UCSD-AML1 (cell line): ENCODE data around the gene SERPINF2.
"Not testable (repeated sequence)": the region's sequence is repeated elsewhere in the genome, so short reads cannot be mapped to it uniquely, and the experiment has no call there.

ENCODE experiments used
- DNase-seq: peaks from one replicate; lab custom pipeline; 2025; ENCODE audit not compliant: unreplicated experiment; lab: John Stamatoyannopoulos, UW

The SERPINF2 gene

DNA sequence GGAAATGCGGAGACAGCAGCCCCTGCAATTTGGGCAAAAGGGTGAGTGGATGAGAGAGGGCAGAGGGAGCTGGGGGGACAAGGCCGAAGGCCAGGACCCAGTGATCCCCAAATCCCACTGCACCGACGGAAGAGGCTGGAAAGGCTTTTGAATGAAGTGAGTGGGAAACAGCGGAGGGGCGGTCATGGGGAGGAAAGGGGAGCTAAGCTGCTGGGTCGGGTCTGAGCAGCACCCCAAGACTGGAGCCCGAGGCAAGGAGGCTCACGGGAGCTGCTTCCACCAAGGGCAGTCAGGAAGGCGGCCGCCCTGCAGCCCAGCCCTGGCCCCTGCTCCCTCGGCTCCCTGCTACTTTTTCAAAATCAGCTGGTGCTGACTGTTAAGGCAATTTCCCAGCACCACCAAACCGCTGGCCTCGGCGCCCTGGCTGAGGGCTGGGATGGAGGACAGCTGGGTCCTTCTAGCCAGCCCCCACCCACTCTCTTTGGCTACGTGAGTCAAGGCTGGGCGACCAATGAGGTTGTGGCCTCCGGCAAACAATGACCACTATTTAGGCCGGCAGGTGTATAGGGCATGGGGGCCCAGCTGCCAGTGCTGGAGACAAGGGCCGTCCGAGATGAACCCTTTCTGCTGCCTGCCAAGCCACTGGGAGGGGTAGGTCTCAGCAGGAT is 19.7 kb downstream of the SERPINF2 start:
- no peak for DNase-seq

DNA sequence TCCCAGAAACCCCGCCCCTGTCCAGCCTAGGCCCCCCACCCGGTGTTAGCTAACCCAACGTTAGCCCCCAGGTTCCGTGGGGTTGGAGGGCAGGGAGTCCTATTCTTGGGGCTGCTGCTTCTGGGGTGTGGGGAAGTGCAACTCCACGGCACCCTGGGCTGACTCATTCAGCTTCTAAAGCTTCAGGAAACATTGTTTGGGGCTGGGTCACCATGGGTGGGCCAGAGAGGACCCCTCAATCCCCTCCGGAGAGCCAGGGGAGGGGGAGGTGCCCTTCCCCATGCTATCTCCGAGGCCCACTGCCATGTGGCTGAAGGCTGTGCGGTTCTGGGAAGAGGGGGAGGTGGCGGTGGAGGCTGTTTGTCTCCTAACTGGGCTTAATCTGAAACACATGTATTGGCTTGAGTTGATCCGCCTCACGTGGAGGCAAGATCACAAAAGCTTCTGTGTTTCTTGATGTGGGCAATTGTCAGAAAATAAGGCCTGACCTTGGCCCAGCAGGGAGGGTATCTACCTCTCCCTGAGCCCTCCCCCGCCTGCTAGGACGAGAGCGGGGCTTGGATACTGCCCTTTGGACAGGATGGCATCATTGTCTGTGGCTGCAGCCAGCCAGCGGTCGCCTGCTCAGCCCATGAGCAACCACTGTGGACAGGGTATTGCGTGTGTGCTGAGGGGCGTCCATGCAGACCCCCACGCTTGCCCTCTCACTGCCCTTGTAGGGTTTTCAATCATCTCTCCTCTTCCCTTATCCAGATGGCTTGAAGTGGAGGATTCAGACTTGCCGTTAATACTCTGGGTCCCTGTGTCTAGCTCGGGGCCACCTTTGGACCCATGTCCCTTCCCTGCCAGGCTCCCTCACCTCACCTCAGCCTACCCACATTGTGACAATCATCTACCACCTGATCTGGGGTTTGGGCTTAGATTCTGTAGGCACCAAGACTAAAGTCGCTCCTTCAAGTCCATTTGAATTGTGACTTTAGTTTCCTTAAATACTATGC is 20.5 kb downstream of the SERPINF2 start:
- peak; percentile 31 for DNase-seq

- DNase-seq, result peak; percentile 76
Measured at GRCh38 chr17:1764284-1764683, 21.6 kb downstream of the SERPINF2 start.

- not testable (repeated sequence) for DNase-seq
Measured at GRCh38 chr17:1764705-1765104, 22.0 kb downstream of the SERPINF2 start.

DNA sequence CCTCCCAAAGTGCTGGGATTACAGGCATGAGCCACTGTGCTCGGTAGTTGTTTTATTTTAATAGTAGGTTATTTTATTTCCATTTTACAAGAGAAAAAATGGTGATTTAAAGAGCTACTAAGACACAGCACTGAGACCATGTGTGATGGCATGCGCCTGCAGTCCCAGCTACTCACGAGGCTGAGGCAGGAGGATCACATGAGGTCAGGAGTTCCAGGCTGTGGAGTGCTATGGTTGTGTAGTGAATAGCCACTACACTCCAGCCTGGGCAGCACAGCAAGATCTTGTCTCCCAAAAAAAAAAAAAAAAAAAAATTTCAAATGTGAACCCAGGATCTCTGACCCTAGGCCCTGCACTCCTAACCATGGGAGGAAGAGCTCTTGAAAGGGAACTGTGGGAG is 22.9 kb downstream of the SERPINF2 start:
- DNase-seq, result no peak

DNA sequence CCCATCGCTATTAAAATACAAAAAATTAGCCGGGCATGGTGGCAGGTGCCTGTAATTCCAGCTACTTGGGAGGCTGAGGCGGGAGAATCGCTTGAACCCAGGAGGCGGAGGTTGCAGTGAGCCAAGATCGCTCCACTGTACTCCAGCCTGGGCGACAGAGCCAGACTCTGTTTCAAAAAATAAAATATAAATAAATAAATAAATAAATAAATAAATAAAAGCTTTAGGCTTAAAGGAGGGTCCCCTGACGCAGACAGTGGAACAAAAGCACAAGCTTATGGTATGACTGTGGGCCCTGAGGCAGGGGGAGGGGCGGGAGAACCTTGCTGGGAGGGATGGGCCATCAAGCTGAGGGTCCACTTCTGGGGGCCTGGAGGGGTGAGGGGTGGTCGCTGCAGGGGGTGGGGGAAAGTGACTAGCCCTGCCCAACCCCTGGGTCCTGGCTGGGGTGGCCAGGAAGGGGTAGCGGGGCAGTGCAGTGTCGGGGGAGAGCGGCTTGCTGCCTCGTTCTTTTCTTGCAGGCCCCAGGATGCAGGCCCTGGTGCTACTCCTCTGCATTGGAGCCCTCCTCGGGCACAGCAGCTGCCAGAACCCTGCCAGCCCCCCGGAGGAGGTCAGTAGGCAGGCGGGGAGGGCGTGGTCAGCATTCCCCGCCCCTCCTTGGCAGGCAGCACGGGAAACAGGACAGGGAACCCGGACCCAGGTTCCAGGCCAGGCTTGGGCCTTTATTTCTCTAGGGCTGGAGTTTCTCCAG is 23.9 kb downstream of the SERPINF2 start:
- DNase-seq, result no peak

- no peak for DNase-seq
Measured at GRCh38 chr17:1767358-1767757, 24.7 kb downstream of the SERPINF2 start.

GRCh38 chr17:1769822-1770477 is 27.3 kb downstream of the SERPINF2 start:
- no peak for DNase-seq

GRCh38 chr17:1773000-1773695 is 30.5 kb downstream of the SERPINF2 start:
- DNase-seq, result not testable (repeated sequence)

DNA sequence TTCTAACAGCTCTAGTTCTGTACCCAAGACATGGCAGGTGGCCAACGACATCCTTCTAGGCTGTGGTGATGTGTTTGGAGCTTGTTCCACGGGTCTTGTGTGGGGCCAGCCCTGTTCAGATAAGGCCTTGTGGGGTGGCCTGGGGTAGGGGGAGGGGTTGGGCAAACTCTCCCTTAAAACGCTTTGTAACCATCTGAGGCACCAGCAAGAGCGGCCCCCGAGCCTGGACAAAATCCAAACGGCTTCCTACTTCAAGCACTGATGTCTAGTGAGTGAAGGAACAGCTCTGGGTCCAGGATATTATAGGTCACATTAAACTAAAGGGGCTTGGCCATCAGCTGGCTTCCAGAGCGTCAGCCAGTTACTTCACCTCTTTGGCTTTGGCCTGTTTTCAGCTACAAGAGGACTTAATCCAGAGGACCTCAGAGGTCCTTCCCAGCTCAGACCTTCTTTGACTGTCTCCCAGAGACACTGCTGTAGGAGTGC is 31.1 kb downstream of the SERPINF2 start:
- DNase-seq, result no peak

DNA sequence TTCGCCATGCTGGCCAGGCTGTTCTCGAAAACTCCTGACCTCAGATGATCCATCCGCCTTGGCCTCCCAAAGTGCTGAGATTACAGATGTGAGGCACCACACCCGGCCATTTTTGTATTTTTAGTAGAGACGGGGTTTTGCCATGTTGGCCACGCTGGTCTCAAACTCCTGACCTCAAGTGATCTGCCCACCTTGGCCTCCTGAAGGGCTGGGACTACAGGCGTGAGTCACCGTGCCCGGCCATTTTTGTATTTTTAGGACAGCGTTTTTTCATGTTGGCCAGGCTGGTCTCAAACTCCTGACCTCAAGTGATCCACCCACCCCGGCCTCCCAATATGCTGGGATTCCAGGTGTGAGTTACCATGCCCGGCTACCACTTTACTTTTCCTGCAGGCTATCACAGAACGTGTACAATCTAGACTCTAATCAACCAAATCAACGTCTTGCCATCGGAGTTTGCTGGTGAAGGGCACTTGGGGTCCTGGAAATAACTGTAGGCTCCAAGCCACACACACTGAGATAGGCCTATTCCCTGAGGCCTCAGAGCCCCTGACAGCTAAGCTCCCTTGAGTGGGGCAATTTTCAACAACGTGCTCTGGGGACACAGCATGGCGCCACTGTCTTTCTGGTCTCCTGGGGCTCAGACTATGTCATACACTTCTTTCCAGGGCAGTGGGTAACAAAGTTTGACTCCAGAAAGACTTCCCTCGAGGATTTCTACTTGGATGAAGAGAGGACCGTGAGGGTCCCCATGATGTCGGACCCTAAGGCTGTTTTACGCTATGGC is 31.9 kb downstream of the SERPINF2 start:
- DNase-seq, result no peak

GRCh38 chr17:1776328-1776727 is 33.7 kb downstream of the SERPINF2 start:
- no peak for DNase-seq

GRCh38 chr17:1776857-1777256 is 34.2 kb downstream of the SERPINF2 start:
- DNase-seq, result no peak

DNA sequence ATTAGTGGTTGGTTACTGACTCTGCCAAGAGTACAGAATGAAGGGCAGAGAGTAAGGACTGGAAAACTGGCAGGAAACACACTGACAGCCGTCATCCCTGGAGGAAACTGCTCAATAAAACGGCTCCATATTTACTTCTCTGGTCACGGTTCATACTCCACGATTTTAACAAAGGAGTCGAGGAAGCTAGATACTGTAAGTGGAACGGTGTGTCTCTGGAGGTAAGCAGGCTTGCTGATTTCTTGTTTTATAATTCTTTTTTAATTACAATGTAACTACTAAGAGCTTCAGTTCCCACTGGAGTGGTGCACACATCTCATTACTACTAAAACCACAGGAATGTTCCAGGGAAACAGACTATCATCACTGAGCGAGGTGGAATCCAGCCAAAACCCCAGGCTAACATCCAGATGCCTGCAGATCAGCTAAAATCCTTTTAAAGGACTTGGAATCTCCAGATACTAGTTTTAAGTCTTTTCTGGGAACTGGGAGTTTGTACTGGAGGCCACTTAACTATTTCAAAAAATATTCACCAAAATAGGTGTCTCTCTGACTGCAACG is 37.0 kb downstream of the SERPINF2 start:
- no peak for DNase-seq

GRCh38 chr17:1782171-1782567 is 39.5 kb downstream of the SERPINF2 start:
- DNase-seq, result no peak

DNA sequence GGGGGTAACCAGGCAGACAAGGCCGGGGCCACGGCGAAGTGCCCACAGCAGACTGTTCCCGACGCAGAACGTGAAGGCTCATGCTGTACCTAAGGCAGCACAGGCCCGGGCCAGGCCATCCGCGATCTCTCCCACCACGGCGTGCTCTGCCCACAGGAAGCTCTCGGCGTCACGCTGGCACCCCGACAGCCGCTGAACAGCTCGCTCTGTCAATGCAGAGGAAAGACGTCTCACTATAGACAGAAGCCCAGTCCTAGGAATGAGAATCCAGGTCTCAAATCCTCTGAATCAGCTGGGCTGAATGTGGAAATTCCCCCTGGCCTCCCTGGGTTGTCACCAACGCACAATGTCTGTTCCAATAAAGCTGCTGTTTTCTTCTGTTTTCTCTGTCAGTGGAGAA is 40.6 kb downstream of the SERPINF2 start:
- DNase-seq, result no peak

DNA sequence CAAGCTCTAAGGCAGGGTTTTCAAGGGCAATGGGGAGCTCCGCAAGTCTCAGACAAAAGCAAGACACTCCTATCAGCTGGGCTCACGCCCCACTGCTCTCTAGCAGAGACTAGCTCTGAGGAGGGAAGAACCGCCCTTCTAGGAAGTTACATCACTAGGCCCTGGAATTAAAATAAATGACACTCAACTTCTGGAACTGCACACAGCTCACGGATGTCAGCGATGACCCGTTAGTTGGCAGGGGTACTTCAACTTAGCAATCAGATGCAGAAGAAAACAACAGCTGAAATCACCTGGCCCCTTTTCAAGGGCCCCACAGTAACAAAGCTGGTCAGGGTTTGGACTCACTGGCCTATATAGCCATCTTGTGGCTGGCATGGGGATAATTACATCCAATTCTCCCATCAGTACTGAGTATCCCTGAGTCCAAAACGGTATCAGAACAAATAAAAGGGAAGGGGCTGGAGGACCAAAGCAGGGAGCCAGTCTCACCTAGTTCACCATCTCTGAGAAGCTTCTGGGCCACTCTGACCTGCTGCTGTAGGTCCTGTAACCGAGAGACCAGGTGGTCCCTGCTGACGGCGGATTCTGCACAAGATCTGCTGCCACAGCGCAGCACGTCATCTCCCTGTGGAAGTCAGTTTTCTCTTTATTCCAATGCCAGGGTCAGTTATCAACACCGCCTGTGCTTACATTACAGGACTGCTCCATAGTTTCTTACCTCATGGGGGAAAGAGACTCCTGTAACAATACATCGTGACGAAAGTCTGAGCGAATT is 41.4 kb downstream of the SERPINF2 start:
- peak; percentile 29 for DNase-seq

- no peak for DNase-seq
Measured at GRCh38 chr17:1785930-1786329, 43.3 kb downstream of the SERPINF2 start.
